GM21528 (cell line): ENCODE results near the gene SLC25A53.

Source experiments
- ATAC-seq: cut with Tn5 transposase; IDR thresholded peaks from one replicate; pipeline ENCODE4 v1.9.1; 2021; ENCODE audit warnings: mild to moderate bottlenecking, moderate library complexity; ENCODE audit not compliant: unreplicated experiment, low FRiP score

SLC25A53 gene

DNA sequence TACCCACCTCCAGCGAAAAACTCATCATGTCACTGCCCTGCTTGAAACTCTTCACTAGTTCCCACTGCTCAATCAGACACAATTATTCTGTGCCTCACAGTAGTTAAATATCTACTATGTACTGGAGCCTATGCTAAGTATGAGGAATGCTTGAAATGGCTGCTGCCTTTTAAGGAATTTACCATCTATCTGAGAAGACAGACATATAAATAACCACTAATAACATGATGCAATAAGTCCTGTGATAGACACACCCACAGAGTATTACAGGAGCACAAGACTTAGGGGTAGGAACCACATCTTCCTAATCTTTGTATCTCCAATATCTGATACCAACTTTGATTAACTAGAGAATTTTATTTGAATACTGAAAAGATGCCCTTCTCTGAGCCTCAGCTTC is 21.1 kb downstream of the SLC25A53 start:
- no peak for ATAC-seq

DNA sequence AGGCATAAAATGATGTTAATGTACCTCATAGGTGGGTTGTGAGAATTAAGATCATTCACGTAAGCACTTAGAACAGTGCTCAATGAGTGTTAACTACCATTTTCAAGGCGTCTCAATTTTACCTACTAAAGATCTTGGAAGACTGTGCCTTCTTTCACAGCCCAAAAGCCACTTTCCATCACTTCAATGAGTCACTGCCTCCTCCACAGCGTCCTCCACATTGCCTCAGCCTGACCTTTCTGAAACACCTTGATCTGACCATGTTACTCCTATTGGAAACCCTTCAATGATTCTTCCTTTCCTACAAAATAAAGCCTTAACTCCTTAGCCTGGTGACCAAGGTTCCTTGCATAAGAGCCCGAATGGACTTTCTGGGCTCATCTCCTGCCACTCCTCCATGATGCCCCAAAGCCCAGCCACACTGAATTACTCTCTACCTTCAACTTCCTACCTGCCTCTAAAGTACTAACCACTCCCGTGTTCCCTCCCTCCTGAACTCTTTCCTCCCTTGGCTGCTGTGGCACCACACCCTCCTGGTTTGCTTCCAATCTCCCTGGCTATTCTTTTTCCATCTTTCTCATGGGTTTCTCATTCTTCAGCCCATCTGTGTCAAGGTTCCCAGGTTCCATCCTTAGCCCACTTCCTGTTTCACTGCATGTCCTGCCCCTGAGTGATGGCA is 22.1 kb downstream of the SLC25A53 start:
- ATAC-seq = no peak

DNA sequence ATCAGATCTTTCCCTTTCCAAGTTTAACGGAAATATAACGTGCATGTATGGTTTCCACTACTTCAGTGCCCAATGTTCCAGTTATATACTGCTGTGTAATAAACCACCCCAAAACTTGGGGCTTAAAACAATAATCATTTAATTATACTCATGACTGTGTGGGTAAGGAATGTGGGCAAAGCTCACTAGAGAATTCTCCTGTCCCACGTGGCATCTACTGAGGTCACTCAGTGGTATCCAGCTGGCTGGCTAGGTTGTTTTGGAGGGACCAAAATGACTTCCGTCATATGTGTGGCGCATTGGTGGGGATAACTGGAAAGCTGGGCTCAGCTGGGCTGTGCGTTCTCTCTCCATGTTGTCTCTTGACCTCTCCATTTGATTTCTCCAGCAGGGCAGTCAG is 26.0 kb downstream of the SLC25A53 start:
- no peak for ATAC-seq

DNA sequence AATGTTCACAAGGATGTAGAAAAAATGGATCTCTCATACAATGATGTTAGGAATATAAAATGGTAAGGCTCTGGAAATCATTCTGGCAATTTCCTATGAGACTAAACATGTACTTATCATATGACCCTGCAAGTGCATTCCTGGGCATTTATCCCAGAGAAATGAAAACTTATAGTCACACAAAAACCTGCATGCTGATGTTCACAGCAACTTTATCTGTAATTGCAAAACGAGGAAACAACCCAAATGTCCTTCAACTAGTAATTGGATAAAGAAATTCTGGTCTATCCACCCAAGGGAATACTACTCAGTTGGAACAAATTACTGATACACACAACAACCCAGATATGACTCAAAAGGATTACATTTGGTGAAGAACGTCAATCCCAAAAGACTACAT is 30.0 kb downstream of the SLC25A53 start:
- ATAC-seq = no peak

DNA sequence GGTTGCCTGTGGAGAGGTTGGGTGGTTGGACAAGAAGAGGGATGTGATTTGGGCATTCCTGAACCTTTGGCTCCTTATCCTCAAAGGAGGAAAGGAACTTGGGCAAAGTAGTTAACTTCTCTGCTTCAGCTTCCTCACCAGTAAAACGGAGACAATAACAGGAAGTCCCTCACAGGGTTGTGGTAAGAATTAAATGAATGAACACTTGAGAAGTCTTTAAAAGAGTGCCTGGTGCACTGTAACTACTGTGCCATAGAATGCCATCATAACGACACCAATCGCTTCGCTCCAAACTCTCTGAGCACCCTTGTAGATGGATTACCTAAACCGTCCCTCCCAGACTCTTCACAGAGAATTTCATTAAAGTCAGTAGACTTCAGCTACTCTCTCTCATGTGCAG is 34.0 kb downstream of the SLC25A53 start:
- ATAC-seq = no peak

DNA sequence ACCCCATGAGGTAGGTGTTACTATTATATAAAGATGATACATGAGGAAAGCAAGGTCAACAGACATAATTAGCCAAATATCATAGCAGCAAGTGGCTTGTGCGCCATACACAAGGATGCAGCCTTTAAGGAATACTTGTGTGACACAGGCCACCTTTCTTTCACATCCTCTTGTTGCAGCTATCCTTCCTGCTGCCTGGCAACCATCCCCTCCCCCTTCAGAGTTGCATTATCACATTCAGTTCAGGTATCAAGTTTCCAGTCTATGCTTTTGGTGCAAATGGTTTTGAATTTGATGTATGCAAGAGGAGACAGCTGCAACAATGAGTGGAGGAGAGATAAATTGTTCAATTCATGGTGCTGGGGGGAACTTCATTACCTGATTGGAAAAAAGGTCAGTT is 38.0 kb downstream of the SLC25A53 start:
- no peak for ATAC-seq

DNA sequence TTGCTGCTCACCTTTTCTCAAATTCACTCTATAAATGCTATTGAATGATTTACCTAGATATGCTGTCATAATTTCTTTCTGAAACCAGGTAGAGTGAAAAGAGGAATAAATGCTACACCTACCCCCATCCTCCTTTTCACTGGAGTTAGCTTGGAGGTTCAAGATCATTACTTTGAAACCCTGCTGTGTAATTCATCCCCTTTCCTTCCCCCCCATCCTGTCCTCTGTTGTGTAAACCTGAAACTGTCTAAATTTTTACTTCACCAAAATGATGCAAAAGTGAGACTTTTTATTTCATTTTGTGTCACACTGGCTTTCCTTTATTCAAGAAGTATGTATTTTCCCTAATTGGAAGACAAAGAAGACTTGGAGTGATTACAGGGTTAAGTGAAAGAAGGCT is 39.0 kb downstream of the SLC25A53 start:
- ATAC-seq = no peak

DNA sequence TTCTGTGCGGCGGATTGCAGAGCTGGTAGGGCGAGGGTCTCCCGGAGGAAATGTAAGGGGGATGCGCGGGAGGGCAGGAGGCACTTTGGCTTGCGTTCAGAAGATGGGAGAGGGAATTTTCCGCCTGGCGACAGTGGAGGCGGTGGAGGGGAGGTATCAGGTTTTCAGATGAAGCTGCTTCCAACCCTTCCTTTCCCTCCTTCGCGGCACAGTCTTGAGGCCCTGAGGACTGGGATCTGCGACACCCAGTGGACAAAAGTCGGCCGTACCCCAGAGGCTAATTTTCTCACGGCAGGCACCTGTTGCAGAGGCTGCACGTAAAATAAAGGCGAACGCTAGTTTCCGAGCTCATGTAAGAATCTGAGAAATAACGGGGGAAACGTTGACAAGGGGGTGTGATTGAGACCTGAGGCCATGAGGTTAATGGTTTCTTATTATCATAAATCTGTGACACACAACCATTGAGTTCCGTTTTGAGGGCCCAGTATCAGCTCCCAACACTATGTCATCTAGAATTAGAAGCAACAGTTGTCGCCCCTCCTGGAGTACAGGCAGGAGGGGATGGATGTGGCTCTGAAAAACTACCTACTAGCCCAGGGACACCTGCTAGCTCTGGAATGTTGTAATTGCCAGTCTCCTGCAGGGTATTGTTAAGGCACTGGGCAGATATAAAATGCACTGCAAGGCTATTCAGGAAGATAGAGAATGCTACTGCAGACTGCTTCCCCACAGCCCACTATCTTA is 43.4 kb downstream of the SLC25A53 start:
- ATAC-seq = peak; percentile 49

DNA sequence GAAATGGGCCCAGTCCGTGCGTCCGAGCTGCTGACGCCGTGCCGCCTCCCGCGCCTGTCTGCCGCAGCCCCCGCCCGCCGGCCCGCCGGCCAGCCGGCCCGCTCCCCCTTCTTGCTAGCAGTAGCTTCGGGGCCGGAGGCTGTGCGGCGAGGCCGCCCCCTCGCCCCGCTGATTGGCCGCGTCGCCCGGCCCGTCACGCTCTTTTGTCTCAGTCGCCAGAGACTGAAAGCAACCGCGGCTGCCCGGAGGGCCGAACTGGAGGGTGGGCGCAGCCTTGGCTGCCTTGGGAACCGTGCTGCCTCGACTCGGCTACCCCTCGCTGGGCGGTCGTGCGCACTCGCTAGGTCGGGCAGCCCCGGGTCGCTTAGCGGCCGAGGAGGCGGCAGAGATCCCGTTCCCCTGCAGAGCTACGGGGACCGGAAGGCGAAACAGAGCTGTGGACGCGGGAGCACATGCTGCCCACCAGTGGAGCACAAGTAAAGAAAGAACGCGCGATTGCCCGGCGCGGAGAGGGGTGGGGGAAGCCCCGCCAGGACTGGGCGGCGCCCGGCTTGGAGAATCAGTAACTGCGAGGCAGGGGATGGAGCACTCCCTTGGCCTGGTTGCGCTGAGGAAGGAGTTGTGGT is 44.4 kb downstream of the SLC25A53 start, which contains the start of gene ZCCHC18:
Gene ZCCHC18, plus strand, starts transcription at position 198 of the 626 bp plus-strand sequence. CDS start 1,589 bp downstream, outside the sequence.
- ATAC-seq = peak; percentile 78

DNA sequence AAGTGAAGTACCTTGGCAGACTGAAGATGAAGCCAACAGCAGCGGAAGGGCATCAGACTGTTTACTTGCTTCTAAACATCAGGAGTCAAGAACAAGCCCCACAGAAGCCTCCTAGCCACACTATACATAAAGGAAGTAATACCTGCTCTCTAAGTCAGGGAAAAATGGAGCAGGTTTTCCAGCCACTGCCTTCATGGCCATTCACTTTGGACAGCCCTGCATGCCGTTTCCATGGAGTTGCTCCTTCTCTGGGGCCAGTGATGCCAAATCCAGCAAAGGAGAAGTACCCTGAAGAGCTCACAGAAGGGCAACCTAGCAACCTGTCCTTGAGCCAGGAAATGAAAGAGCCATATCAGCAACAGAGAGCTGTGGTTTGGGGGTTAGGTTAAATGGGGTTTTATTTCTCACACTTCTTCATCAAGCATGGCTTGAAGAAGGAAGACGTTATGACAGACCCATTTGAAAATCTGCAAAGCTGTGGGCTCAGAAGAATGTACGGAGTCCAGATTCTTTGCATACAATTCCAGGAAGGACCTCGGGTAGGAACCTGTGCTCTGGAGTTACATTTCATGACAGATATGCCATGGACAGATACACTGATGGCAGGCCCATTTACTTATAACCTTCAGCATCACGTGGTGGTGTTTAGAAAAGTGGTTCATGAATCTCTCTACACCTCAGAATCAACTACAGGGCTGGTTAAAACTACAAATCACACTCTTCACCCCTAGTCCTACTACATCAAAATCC is 46.1 kb downstream of the SLC25A53 start:
- peak; percentile 49 for ATAC-seq

DNA sequence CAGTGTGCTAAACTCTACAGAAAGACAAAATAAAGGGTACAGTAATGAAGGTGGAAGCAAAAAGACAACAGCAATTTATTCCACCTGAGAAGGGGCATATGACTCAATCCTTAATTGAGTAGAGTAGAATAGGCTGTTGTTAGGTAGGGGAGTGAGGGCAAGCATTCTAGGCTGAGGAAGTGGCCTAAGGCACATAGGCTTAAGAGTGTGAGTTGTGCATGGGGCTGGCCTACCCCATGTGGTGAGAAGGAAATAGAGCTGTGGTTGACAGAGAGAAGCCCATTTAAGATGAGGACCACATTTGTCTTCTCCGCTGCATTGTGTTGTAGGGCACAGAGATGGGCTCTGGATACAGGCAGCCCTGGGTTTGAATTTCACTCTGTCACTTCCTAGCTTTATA is 47.9 kb downstream of the SLC25A53 start:
- ATAC-seq = no peak

DNA sequence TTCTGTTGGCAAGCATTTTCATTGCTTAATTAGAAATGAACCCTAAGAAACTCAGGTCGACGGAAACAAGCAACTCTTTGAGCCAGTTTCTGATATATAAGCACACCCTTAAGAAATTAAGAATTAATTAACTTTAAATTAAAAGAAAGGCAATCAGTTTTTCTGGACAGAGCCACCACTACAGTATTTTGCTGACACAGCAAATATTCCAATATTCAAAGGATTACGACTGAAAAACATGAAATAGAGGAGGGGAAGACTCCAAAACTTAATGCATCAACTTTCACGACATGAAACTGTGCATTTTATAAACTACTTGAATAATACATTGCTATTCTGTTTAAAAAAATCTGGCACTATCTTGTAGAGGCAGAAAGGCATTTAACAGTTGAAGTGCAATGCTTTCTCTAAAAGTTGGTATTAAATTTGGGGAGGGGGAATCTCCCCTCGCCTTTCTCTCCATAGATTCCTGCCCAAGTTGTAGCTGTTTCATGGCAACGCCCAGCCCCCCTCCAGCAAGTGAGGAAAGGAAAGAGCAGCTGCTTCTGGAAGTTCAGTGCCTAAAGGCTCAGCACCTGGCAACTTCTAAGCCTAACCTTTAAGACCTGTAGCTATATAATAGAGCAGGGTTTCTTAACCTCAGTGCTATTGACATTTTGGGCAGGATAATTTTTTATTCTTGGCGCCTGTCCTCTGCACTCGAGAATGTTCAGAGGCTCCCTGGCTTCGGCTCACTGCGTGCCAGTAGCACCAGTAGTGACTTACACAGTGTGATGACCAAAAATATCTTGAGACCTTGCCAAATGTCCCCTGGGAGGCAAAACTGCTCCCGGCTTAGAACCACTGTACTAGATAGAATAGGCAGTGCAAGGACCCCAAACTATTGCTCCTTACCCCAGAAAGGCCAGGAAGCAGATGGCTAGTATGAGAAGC is 51.2 kb downstream of the SLC25A53 start:
- no peak for ATAC-seq

DNA sequence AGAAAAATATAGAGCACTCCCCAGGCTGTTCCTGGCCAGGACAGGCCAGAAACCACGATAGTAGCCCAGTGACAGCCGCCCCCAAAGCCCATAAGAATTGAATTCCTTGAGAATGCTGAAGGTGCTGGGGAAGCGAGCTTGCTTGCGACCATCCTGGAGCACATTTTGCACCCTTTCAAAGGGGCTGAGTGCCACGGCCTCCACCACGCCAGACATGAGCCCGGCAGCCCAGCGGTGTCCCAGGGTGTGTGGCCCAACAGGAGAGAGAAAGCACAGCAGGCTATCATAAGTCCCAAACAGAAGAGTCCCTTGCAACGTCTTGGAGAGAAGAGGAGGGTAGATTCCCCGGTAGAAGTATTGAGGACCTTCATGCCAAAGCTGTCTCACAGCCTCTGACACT is 52.1 kb downstream of the SLC25A53 start:
- ATAC-seq = no peak

DNA sequence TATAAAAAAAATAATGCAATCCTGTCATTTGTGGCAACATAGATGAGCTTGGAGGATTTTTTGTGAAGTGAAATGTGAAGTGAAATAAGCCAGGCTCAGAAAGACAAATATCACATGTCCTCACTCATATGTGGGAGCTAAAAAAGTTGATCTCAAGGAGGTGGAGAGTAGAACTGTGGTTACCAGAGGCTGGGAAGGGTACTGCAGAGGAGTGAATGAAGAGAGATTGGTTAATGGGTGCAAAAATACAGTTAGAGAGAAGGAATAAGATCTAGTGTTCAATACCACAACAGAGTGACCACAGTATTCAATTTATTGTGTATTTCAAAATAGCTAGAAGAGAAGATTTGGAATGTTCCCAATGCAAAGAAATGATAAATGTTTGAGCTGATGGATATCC is 57.9 kb downstream of the SLC25A53 start:
- ATAC-seq = no peak

DNA sequence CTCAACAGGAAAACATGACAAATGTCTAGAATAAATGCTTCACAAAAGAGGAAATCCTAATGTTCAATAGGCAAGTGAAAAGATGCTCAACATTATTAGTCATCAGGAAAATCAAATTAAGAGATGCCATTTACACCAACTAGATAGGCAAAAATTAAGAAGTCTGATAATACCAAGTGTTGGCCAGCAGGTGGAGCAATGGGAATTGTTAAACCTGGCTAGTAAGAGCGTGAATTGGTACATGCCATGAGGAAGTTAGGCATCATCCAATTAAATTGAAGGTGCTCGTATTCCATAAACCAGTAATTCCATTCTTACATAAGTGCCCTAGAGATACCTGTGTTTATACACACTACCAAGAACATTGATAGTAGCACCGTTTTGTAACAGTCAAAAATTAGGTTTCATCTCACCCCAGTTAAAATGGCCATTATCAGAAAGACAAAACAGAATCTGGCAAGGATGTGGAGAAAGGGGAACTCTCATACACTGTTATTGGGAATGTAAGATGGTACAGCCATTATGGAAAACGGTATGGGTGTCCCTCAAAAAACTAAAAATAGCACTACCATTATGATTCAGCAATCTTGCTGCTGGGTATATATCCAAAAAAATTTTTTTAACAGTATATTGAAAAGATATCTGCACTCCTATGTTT is 58.5 kb downstream of the SLC25A53 start:
- ATAC-seq = no peak

DNA sequence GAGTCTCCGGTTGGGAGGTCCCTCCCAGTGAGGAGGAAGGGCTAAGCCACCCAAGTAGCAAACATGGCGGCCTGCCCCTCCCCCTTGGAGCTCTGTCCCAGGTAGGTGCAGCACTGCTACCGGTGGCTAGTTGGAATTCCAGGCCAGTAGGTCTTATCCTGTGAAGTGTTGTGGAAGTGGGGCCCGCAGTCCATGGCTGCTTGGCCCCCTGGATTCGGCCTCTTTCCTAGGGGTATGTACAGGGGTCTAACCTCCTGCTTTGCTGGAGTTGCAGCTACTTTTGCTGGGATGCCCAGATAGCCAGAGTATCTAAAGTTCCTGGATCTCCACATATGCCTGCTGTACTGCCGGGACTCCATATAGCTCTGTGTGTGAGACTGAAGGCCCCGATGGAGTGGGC is 70.9 kb downstream of the SLC25A53 start:
- ATAC-seq = no peak

DNA sequence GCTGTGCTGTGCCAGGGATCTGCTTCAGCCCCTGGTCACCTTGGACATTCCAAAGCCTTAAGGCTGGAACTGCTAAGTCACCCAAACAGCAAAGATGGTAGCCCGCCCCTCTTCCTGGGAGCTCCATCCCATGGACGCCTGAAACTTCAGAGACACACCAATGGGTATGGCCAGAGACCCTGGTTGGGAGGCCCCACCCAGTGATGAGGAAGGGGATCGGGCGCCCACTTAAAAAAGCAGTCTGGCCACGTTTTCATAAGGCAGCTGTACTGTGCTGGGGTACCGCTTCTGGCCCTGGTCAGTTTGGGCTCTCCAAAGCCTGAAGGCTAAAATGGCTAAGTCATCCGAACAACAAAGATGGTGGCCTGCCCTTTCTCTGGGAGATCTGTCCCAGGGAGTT is 71.3 kb downstream of the SLC25A53 start:
- ATAC-seq = no peak

DNA sequence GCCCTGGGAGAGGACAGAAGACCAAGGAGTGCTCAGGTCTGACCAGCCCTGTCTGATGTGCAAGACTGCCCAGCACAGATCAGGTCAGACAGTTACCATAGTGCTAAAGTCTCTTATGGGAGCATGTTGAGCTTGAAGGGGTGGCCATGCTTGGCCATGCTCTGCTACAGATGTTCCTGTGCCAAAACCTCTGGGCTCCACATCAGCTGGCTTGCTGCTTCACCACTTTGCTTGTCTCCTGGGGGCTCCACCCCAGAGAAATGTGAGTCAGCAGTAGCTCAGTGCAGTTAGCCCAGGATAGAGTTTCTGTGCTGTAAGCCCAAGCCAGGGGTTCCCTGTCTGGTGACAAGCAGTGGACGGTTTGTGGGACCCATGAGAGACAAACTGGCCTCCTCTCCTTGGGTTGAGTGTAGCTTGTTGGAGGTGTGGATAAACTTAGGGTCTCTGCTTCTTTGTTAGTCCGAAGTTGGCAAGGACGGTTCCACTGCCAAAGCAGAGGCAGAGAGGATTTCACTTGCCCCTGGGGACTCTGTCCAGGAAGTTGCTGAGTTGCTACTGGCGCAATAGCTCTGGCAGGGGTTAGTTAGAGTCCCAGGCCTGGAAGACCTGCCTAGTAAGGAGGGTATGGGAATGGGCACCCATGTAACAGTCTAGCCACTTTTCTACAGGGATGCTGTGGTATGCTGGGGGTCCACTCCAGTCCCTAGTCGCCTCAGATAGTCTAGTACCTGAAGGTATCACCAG is 72.1 kb downstream of the SLC25A53 start:
- no peak for ATAC-seq

DNA sequence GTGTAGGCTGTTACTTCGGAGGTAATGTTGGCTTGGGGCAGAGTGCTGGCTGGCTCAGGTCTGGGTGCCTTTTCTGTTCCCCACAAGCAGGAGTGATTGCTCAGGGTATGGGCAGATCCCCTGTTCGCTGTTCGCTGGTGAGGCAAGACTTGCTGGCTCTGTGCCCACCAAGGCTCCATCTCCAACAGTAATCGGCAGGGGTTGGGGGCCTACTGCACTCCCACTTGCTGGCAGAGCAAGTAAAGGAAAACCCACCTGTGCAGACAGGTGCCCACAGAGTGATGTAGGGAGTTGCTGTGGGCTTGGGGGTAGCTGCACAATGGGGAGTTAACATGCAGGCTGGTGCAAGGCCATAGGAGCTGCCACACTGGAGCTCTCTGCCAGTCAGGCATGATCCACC is 72.7 kb downstream of the SLC25A53 start:
- no peak for ATAC-seq
